Stimulated activated CD4-positive, alpha-beta T cell treated with anti-CD3 and anti-CD28 coated beads, TNF-alpha, amount 100 ng/mL, for 1 hour (primary cell): ENCODE measurements around the gene CLIC4.
"Not testable (repeated sequence)": the region's sequence is repeated elsewhere in the genome, so short reads cannot be mapped to it uniquely, and the experiment has no call there.

Experiments
- DNase-seq, 3 donors: peaks; one replicate each; pipeline ENCODE4 v3.0.0-alpha.2; 2020; ENCODE audit warnings: low read depth in 3 of 3, low spot score in 1 of 3

CLIC4 gene

DNA sequence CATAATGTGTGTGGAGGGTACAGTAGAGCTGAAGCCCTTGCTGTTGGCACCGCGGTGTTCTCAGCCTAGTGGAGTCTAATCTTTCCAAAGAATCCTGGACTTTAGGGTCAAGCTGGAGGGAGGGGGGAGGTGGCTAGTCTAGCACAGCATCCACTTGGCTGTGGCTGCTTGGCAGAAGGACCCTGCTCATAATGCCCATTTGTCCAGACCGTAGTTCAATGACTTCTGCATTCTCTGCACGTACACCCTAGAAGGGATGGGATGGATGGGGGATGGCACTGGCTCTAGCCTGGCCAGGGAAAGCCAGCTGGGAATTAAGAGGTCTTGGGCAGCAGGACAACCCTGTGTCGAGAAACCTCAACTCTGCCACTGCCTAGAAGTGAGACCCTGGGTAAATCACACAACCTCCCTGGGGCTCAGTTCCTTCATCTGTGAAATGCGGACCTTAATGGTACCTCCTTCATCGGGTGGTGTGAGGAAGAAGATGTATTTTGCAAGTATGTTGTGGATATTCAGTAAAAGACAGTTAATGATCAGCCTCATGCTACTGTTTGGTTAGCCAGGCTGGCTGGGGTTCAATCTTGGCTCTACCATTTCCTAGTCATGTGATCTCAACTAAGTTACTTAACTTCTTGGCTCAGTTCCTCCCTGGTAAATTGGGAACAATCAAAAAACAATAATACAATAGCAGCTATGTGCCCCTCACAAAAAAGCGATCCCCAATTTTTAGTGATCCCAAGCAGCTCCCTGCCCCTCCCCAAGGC, 27.2 kb upstream of the CLIC4 start:
- DNase-seq = no peak

DNA sequence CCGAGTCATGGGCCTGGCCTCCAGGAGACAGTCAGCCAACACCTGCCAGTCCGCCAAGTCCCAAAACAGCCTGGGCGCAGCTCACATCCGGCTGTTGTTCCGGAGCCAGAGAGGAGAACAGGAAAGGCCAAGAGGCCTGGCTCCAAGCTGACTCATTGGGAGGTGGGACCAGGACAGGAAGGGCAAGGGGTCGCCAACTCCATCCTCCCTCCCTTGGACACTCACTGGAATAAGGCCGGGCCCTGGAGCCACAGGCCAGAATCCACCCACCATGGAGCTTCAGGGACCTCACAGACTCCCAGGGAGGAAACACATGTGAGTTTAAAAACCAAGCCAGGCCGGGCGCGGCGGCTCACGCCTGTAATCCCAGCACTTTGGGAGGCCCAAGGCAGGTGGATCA, 25.1 kb upstream of the CLIC4 start:
- no peak for DNase-seq

DNA sequence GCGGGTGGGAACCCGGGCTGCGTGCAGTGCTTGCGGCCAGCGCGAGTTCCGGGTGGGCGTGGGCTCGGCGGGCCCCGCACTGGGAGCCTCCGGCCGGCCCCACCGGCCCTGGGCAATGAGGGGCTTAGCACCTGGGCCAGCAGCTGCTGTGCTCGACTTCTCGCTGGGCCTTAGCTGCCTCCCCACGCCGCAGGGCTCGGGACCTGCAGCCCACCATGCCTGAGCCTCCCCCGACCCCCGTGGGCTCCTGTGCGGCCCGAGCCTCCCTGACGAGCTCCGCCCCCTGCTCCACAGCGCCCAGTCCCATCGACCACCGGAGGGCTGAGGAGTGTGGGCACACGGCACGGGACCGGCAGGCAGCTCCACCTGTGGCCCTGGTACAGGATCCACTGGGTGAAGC, 23.7 kb upstream of the CLIC4 start:
- no peak for DNase-seq

DNA sequence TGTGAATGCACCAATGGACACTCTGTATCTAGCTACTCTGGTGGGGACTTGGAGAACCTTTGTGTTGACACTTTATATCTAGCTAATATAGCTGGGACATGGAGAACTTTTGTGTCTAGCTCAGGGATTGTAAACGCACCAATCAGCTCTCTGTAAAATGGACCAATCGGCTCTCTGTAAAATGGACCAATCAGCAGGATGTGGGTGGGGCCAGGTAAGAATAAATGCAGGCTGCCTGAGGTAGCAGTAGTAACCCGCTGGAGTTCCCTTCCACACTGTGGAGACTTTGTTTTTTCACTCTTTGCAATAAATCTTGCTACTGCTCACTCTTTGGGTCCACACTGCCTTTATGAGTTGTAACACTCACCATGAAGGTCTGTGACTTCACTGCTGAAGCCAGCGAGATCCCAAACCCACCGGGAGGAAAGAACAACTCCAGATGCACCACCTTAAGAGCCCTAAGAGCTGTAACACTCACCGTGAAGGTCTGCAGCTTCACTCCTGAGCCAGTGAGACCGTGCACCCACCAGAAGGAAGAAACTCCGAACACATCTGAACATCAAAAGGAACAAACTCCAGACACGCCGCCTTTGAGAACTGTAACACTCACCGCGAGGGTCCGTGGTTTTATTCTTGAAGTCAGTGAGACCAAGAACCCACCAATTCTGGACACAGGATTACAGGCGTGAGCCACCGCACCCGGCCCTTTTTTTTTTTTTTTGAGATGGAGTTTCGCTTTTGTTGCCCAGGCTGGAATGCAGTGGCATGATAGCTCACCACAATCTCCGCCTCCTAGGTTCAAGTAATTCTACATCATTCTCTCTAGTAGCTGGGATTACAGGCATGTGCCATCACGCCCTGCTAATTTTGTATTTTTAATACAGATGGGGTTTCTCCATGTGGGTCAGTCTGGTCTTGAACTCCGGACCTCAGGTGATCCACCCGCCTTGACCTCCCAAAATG, 22.9 kb upstream of the CLIC4 start:
- DNase-seq = not testable (repeated sequence)

DNA sequence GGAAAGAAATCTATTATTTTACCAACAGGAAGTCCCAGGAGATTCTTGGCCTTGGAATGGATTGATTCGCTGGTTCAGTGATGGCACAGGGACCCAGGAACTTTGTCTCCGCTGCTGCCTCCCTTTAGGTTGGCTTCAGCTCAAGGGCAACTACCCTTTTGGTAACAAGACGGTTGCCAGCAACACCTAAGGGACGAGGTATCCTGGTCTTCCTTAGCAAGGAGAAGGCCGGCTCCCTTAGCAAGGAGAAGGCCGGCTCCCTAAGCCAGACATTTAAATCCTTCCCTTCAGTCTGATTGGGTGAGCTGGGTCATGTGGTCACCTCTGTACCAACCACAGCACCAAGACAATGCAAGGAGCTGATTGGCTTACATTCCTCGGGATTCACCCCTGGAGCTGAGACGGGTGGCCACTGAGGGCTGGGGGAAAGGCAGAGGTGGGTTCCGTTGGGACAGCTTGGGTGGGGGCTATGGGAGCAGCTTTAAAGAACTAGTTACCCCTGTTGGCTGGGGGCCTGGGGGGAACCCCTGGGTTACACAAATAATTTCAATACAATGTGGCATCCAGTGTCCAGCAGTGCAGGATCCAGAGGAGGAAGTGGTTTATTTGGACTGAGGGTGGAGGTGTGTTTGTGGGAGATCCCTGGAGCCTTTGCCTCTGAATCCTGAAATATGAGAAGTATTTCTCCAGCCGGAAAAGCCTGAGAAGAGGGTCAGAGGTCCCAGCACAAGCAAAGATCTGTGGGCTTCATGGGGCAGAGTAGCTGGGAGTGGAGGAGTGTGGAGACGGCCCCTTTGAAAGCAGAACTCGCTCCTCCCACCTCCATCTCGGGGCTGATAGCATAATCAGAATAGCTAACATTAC, 20.7 kb upstream of the CLIC4 start:
- no peak for DNase-seq

DNA sequence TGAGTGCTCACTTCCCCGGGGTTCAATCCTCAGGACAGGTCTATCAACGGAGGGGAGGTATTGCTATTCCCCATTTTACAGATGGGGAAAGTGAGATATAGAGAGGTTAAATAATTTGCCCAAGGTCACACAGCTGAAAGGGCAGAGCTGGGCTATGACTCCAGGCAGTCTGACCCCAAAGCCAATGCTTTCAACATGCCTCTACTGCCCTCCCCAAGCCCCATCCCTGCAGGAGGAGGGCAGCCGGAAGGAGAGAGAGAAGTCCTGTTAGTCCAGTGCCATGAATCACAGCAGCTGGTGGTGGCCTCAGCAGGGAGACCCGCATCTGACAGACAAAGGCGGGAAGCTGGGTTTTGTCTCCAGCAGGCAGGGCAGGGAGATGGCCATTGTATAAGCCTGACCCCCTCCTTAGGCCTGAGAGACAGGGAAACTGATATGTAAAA, 20.0 kb upstream of the CLIC4 start:
- DNase-seq = no peak

DNA sequence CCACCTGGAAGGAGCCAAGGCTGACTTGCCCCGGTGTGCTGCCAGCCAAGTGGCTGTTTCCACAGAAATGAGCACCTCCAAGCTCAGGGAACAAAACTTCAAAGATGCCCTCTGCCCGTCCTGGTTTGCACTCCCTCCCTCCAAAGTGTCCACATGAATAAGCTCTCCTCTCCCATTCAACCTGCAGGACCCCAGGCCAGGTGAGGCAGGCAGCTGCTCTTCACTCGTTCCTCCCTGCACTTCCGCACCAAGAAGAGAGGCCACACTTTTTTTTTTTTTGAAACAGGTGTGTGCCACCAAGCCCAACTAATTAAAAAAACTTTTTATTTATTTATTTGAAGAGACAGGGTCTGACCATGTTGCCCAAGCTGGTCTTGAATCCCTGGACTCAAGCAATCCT, 18.5 kb upstream of the CLIC4 start:
- no peak for DNase-seq

DNA sequence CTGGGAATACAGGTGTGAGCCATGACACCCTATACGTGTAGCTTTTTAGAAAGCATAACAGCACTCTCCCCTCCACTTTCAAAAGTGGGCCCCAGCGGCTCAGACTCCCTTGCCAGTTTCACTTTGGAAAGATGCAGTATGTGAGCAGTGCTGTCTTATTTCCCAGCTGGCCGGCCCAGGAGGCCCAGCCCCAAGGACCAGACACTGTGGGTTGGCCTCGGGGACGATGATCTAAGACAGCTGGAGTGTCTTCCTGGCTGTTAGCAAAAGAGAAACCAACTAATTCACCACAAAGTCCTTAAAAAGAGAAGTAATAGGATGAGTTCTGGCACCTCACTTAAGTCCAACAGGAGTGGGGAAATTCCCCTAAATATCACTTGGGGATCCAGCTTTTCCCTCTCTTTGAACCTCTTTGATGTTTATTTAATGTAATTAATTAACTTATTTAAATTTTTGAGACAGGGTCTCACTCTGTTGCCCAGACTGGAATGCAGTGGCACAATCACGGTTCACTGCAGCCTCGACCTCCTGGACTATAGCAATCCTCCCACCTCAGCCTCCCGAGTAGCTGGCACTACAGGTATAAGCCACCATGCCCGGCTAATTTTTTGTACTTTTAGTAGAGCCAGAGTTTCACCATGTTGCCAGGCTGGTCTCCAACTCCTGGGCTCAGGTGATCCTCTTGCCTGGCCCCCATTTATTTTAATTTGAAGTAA, 17.6 kb upstream of the CLIC4 start:
- DNase-seq = no peak

DNA sequence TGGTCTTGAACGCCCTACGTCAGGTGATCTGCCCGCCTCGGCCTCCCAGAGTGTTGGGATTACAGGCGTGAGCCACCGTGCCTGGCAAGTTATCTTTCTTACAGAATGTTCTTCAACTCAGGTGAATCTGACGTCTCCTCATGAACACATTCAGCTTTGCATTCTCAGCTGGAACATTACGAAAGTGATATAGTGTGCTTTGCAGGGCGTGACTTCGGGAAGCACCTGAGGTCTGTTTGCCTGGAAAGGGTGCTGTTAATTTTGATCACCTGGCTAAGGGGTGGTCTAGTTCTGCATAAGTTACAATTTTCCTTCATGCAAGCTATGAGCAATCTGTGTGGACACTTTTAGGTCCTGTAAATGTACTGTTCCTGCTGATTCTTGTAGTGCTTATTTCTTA, 16.3 kb upstream of the CLIC4 start:
- DNase-seq = no peak

DNA sequence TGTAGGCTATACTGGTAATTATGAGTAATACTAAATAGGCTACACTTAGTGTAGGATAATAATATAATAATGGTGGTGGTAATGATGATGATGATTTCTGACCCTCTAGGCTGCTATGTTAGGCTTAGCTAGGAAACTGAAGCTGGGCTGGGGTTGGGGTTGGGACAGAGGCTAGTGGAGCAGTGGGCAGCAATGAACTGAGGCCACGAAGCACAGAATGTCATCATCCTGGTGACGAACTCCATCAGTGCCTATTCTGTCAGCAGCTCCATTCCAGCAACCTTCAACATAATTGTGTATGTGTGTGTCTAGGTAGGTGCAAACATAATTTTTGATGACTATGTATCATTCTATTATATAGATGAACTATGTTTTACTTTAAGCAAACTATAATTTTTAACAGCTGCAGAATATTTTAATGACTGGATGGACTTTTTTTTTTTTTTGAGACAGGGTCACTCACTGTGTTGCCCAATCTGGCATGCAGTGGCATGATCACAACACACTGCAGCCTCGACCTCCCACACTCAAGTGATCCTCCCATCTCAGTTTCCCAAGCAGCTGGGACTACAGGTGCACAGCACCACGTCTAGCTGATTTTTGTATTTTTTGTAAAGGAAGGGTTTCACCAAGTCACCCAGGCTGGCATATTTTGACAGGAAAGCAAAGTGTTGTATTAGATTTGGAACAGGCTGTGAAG, 12.9 kb upstream of the CLIC4 start:
- no peak for DNase-seq

DNA sequence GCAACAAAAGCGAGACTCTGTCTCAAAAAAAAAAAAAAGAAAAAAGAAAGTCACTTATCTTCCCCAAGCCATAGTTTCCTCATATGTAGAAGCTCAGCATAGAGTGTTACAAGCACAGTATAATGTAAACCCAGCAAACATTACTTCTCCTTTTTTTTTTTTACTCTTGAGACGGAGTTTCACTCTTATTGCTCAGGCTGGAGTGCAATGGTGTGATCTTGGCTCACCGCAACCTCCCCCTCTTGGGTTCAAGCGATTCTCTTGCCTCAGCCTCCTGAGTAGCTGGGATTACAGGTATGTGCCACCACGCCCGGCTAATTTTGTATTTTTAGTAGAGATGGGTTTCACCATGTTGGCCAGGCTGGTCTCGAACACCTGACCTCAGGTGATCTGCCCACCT, 11.9 kb upstream of the CLIC4 start:
- DNase-seq = not testable (repeated sequence)

DNA sequence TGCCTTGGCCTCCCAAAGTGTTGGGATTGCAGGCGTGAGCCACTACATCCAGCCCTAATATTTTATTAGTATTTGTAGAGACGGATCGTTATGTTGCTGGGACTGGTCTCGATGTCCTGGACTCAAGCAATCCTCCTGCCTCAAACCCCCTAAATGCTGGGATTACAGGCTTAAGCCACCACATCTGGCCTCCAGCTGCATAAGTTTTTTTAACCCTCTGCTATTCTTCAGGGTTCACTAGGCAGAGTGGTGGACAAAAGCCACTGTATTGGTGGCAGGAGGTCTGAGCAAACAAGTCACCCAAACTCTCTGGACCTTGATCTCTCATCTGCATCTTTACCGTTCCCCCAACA, 10.1 kb upstream of the CLIC4 start:
- no peak for DNase-seq

DNA sequence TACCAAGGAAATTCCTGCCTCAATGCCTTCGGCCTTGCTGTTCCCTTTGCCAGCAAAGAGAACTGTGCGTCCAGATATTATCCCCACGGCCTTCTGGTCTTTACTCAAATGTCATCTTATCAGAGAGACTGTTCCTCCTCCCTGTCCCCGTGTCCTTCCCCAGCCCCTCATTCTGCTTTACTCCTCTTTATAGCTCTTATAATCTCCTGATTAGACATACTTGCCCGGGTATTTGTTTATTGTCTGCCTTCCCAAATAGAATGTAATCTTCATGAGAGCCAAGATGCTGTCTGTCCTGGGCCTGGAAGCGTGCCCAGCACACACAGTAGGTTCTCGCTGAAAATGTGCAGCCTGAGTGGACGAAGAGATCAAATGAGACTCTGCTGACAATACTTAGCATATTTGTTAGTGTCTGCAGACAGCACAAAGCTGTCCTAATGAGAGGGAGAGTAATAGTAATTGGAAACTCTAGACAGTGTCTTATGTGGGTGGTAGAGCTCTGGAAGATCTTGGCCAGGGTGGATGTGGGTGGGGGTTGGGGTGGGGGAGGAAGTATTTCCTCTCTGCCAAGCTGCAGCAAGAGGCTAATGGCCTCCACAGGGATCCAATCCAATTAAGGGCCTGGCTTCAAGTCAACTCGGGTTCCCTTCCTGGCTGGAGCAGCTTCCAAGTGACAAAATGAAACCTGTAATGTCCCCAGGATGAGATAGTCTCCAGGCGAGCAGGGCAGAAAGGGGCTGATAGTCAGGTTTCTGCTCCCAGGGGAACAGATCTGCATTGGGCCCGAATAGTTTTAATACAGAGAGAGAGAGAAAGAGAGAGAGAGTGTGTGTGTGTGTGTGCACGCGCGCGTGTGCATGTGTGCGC, 9.5 kb upstream of the CLIC4 start:
- DNase-seq = no peak

DNA sequence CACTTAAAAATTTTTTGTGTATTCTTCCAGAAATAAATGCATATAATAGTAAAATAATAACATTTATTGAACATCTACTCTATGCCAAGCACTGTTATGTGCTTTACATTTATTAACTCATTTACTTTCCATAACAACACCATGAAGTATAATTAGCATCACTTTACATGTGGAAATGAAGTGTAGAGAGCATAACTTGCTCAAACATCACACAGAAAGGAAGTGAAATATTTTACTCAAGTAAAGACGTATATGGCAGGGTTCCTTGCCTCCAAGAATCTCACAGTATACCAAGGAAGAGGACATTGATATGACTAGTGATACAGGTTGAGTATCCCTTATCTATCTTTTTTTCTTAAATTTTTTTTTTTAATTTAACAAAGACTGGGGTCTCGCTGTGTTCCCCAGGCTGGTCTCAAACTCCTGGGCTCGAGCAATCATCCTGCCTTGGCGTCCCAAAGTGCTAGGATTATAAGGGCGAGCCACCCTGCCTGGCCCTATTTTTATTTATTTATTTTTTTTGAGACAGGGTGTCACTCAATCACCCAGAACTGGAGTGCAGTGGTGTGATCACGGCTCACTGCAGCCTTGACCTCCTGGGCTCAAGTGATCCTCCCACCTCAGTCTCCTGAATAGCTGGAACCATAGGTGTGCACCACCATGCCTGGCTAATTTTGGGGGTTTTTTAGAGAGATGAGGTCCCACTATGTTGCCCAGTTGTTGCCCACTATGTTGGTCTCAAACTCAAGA, 7.7 kb upstream of the CLIC4 start:
- DNase-seq = no peak

DNA sequence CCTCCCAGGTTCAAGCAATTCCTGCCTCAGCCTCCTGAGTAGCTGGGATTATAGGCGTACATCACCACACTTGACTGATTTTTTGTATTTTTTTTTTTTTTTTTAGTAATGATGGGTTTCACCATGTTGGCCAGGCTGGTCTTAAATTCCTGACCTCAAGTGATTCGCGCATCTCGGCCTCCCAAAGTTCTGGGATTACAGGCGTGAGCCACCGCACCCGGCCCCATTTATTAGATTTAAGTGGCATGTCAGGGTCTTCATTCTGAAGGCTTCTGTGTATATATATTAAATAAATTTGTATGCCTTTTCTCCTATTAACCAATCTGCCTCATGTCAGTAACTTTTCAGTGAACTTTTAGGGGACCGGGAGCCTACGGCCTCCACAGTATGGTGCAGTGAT, 6.0 kb upstream of the CLIC4 start:
- no peak for DNase-seq

DNA sequence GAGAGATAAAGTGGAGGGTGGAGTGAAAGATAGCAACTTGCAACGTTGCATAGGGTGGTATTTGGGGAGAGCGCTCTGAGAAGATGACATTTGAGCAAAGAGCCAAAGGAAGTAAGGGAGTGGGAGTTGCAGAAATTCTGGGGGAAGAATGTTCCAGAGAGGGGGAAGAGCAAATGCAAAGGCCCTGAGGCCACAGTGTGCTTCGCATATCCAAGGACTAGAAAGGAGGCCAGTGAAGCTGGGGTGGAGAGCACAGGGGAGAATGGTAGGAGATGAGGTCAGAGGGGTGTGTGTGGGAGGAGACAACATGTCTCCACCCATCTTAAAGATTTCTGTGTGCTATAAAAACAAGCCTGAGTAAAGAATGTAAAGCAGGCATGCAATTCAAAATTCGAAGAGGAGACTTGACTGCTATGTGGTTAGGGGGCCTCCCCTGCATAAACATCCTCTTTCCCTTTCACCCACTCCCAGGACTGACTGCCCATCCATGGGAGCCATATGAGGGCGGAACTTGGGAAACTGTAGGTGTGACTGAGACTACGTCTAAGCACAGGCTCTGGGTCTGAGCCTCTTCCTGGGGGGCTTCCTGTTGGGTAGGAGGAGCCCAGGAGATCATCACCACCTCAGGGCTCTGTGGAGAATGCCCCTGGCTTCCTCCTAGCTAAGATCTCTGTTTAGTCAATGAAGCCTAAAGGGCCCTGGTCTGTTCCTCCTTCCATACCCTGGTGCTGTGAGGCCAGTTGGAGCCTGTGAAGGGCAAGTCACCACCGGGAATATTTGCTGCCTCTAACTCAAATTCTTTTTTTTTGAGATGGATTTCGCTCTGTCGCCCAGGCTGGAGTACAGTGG, 2.9 kb upstream of the CLIC4 start:
- DNase-seq = no peak

DNA sequence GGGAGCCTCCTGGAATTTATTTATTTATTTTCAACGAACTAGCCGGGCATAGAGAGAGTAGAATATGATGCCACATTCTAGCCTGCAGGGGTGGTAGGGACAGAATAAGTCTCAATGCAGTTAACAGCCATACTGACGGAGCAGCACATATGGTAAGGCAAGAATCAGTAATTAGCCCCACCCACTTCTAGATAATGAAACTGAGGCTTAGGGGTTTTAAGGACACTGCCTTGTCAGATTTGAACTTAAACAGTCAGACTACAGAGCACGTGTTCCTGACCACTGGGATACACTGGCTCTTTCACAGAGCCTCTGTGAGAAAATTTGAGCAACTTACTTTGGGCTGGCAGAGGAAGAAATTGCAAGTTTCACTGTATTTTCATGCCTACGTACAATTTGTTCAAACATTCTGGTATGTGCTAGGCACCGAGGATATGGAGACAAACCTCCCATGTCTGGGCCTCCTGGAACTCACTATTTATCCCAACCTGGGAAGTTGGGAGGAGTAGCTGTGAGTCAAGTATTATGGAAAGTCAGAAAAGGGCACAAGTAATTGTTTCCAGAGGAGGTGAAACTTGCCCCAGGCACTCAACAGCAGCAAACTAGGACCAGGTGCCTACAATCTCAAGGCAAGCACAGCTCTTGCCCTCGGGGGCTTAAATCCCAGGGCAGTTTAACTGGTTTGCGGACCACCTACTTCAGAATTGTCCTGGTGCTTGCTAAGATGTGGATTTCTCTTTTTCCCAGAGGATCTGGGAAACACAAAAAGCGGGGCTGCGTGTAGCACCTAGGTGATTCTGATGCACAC, 1.6 kb upstream of the CLIC4 start:
- DNase-seq = no peak
